HepG2 (cell line): ENCODE results near the gene SLCO3A1. TPM values are rescaled to one million over a fixed set of nuclear protein-coding genes. Genes with fewer than 3 reads are reported as not detected.

Experiments
- ATAC-seq: fragments of 200-7000 bp; cut with Tn5 transposase; 3 replicates; pipeline ENCODE4 v1.9.1; 2020; ENCODE audit warnings: mild to moderate bottlenecking, moderate library complexity
- BruUV-seq: library from RNA; stranded (reverse); fragments of 400-500 nt; replicated peaks from 2 replicates; lab custom pipeline; 2021; lab: Mats Ljungman, UMichigan
- CTCF ChIA-PET: fragments of 300-600 bp; formaldehyde crosslinking; extraction: SDS; loops from one replicate; lab custom pipeline; 2021; ENCODE audit warnings: low total read pairs, inconsistent platforms, low intra/inter-chr PET ratio; lab: Yijun Ruan, JAX
- POLR2A ChIA-PET: fragments of 350-600 bp; sonication (Branson Sonifier 250); formaldehyde crosslinking; loops from one replicate; lab custom pipeline; 2020; ENCODE audit warnings: antibody characterized with exemption, inconsistent platforms; lab: Yijun Ruan, JAX
- DNase-seq: peaks from one replicate; pipeline ENCODE4 v3.0.0-alpha.2; 2015; ENCODE audit warnings: low spot score
- FAIRE-seq: peaks from 3 replicates; lab custom pipeline; 2011; peaks lifted over from hg19 to GRCh38; lab: Jason Lieb, UNC
- H2AFZ ChIP-seq: one replicate; pipeline ENCODE4 v1.6.1; 2011; ENCODE audit warnings: low read length, inconsistent platforms
- H3K27ac ChIP-seq: fragments of 300-600 bp; 3 replicates; pipeline ENCODE4 v1.8.0; 2011; ENCODE audit warnings: mixed run types, mild to moderate bottlenecking, mixed read lengths, low read length, inconsistent platforms; ENCODE audit not compliant: insufficient read depth; ENCODE audit errors: extremely low read length
- H3K27me3 ChIP-seq, 2 experiments: fragments of 200-600 bp in 1 of 2; 2 replicates in 1 of 2; 3 replicates in 1 of 2; pipeline versions ENCODE4 v1.6.0 to v1.8.0; 2011; ENCODE audit warnings: low read length in 2 of 2, mild to moderate bottlenecking in 2 of 2, moderate library complexity in 2 of 2, inconsistent platforms in 1 of 2; ENCODE audit not compliant: insufficient read depth in 2 of 2, control insufficient read depth in 1 of 2
- H3K36me3 ChIP-seq, 2 experiments: fragments of 200-600 bp in 1 of 2; replicated peaks in 1 of 2; 2 replicates in 1 of 2; 3 replicates in 1 of 2; pipeline versions ENCODE4 v1.5.1 to v1.8.0; 2011; ENCODE audit warnings: low read length in 2 of 2, inconsistent platforms in 1 of 2; ENCODE audit not compliant: insufficient read depth in 2 of 2, control insufficient read depth in 1 of 2
- H3K4me1 ChIP-seq: 2 replicates; pipeline ENCODE4 v1.5.1; 2012; ENCODE audit warnings: low read length, inconsistent platforms; ENCODE audit not compliant: insufficient read depth
- H3K4me2 ChIP-seq: 2 replicates; pipeline ENCODE4 v1.6.0; 2011; ENCODE audit warnings: low read depth, low read length, inconsistent platforms
- H3K4me3 ChIP-seq, 3 experiments: fragments of 200-600 bp in 1 of 3; sonication (generic), shearing (Covaris generic) in 1 of 3; replicated peaks in 1 of 3; 2 replicates each; pipeline ENCODE4 v1.5.1; 2011 to 2016; ENCODE audit warnings: low read length in 3 of 3, inconsistent platforms in 2 of 3, low read depth in 2 of 3, mild to moderate bottlenecking in 2 of 3, control low read depth in 1 of 3, mixed read lengths in 1 of 3; ENCODE audit not compliant: insufficient read depth in 1 of 3
- H3K79me2 ChIP-seq: one replicate; pipeline ENCODE4 v1.6.1; 2011; ENCODE audit warnings: low read length, inconsistent platforms; ENCODE audit not compliant: insufficient read depth
- H3K9ac ChIP-seq: 2 replicates; pipeline ENCODE4 v1.6.0; 2011; ENCODE audit warnings: mild to moderate bottlenecking, low read depth, low read length, inconsistent platforms; ENCODE audit not compliant: insufficient read depth
- H3K9me3 ChIP-seq: 2 replicates; pipeline ENCODE4 v1.5.1; 2012; ENCODE audit warnings: mild to moderate bottlenecking, low read length
- H4K20me1 ChIP-seq: 2 replicates; pipeline ENCODE4 v1.6.0; 2011; ENCODE audit warnings: inconsistent platforms, mild to moderate bottlenecking, low read length, moderate library complexity; ENCODE audit not compliant: insufficient read depth
- CHD2 ChIP-seq: IDR thresholded peaks from 2 replicates; pipeline ENCODE4 v1.6.1; 2011; ENCODE audit warnings: low read depth, low read length, improper control_type of control experiment
- KAT7 ChIP-seq: IDR thresholded peaks from 2 replicates; pipeline ENCODE4 v1.6.1; 2018; ENCODE audit warnings: borderline replicate concordance, missing compliant biosample characterization
- MED1 ChIP-seq: sonication (generic); formaldehyde crosslinking; IDR thresholded peaks from 2 replicates; pipeline ENCODE4 v1.4.0; 2020; ENCODE audit warnings: missing genetic modification reagents
- MIXL1 ChIP-seq: IDR thresholded peaks from 2 replicates; pipeline ENCODE4 v1.6.1; 2016
- NR0B2 ChIP-seq: sonication (generic); formaldehyde crosslinking; IDR thresholded peaks from 2 replicates; pipeline ENCODE4 v1.4.0; 2020; ENCODE audit warnings: mild to moderate bottlenecking, missing genetic modification reagents
- SIN3B ChIP-seq: fragments of 150-350 bp; IDR thresholded peaks from 2 replicates; pipeline ENCODE4 v1.6.1; 2014; ENCODE audit warnings: low read length
- SMARCC2 ChIP-seq: fragments of 450-650 bp; IDR thresholded peaks from 2 replicates; pipeline ENCODE4 v1.6.1; 2017; ENCODE audit warnings: antibody characterized with exemption, mild to moderate bottlenecking
- TRAFD1 ChIP-seq: sonication (generic); formaldehyde crosslinking; IDR thresholded peaks from 2 replicates; pipeline ENCODE4 v1.5.1; 2020; ENCODE audit warnings: missing genetic modification reagents, mild to moderate bottlenecking, borderline replicate concordance
- ZNF674 ChIP-seq: sonication (generic); formaldehyde crosslinking; IDR thresholded peaks from 2 replicates; pipeline ENCODE4 v1.5.0; 2020; ENCODE audit warnings: low read depth, mild to moderate bottlenecking, missing genetic modification reagents
- ZNF768 ChIP-seq: sonication (generic); formaldehyde crosslinking; IDR thresholded peaks from 2 replicates; pipeline ENCODE4 v1.4.0; 2020; ENCODE audit warnings: missing genetic modification reagents
- ZUFSP ChIP-seq: sonication (generic); formaldehyde crosslinking; IDR thresholded peaks from 2 replicates; pipeline ENCODE4 v1.9.0; 2021; ENCODE audit warnings: missing genetic modification reagents, mild to moderate bottlenecking, borderline replicate concordance
- WGBS: methylation state at CpG from one replicate; pipeline ENCODE4 v1.1.6; 2017; ENCODE audit warnings: low lambda C conversion rate; 5-methylcytosine and 5-hydroxymethylcytosine counted together
- in situ Hi-C: cut with HindIII; loops from 2 replicates; pipeline ENCODE4 v1.10.0; 2017; ENCODE audit warnings: low pct_unique_long_range_greater_than_20kb; ENCODE audit not compliant: extremely low pct_ligation_motif_present
- intact Hi-C: fragments of 100-400 bp; cut with micrococcal nuclease; formaldehyde crosslinking; loops from one replicate; pipeline ENCODE4 v1.10.0; 2022; ENCODE audit not compliant: unreplicated experiment
- polyA plus RNA-seq, 8 experiments: library from polyadenylated mRNA; depleted of rRNA in 3 of 8; stranded (reverse) in 7 of 8; unstranded in 1 of 8; fragments of >200 nt; fragmentation: Illumina TruSeq in 4 of 8; extraction: Trizol in 4 of 8; gene quantifications; 2 replicates each; pipeline versions ENCODE4 v1.2.1 to v1.2.3, GENCODE V29; 2011 to 2016; ENCODE audit warnings: low read depth in 4 of 8, missing spikeins in 1 of 8, mixed read lengths in 1 of 8; ENCODE audit not compliant: insufficient read depth in 1 of 8
- total RNA-seq, 5 experiments: library from RNA; depleted of rRNA; stranded (reverse); fragments of >200 nt; fragmentation: Illumina TruSeq; extraction: Trizol; gene quantifications; 2 replicates each; pipeline ENCODE4 v1.2.3, GENCODE V29; 2016; ENCODE audit warnings: low read depth in 1 of 5
- TF ChIP-seq, protein P1 (sequence below): sonication (generic); formaldehyde crosslinking; conservative IDR thresholded peaks from 2 replicates; pipeline ENCODE4 v1.8.1; 2023; ENCODE audit warnings: missing genetic modification reagents
- TF ChIP-seq, protein P2 (sequence below): fragments of 450-650 bp; IDR thresholded peaks from 2 replicates; pipeline ENCODE4 v1.6.1; 2017; ENCODE audit warnings: mild to moderate bottlenecking
- TF ChIP-seq, protein P3 (sequence below): sonication (generic); formaldehyde crosslinking; IDR thresholded peaks from 2 replicates; pipeline ENCODE4 v1.4.0; 2020; ENCODE audit warnings: missing genetic modification reagents, borderline replicate concordance

Gene SLCO3A1
- total and polyA plus RNA-seq, 2 of the 13 experiments (the other 11 are each of a cell fraction or from before 2014, with no cell fraction given) = 0.02 TPM; not detected in 1

GRCh38 chr15:91849180-91849579 is 4.3 kb upstream of the SLCO3A1 start:
- H3K4me1 ChIP-seq = no peaks in the 10 kb centered on the region
- intact Hi-C loops (no loop called here), in situ Hi-C loops (no loop called here)
- H3K9ac ChIP-seq = no peak overlapping the region
- H4K20me1 ChIP-seq = no peaks in the 10 kb centered on the region
- no TSS peak for BruUV-seq
- H3K4me3 ChIP-seq = no peak overlapping the region
- peaks cover 0 to 20% of the 10 kb centered on the region in 2 experiments; a peak in 4 of 5 replicates for H3K27me3 ChIP-seq
- WGBS = 0% methylated on average over 3 of the region's 3 CpGs
- FAIRE-seq = no peak
- CTCF ChIA-PET = no interaction called here
- no peaks in the 10 kb centered on the region for H3K79me2 ChIP-seq
- no peak for DNase-seq
- H2AFZ ChIP-seq = no peak overlapping the region
- H3K36me3 ChIP-seq = no peaks in the 10 kb centered on the region
- no peak for ATAC-seq
- H3K27ac ChIP-seq = no peak overlapping the region
- no peaks in the 10 kb centered on the region for H3K9me3 ChIP-seq
- POLR2A ChIA-PET = no interaction called here
- H3K4me2 ChIP-seq = no peak overlapping the region
- no peak for TF ChIP-seq SMARCC2
- TF ChIP-seq ZUFSP = no peak
- no peak for TF ChIP-seq MIXL1 (CRISPR knock-in tag)
- TF ChIP-seq, protein P1, sequence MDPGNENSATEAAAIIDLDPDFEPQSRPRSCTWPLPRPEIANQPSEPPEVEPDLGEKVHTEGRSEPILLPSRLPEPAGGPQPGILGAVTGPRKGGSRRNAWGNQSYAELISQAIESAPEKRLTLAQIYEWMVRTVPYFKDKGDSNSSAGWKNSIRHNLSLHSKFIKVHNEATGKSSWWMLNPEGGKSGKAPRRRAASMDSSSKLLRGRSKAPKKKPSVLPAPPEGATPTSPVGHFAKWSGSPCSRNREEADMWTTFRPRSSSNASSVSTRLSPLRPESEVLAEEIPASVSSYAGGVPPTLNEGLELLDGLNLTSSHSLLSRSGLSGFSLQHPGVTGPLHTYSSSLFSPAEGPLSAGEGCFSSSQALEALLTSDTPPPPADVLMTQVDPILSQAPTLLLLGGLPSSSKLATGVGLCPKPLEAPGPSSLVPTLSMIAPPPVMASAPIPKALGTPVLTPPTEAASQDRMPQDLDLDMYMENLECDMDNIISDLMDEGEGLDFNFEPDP (CRISPR knock-in tag) = no peak
- TF ChIP-seq CHD2 = no peak
- TF ChIP-seq, protein P2, sequence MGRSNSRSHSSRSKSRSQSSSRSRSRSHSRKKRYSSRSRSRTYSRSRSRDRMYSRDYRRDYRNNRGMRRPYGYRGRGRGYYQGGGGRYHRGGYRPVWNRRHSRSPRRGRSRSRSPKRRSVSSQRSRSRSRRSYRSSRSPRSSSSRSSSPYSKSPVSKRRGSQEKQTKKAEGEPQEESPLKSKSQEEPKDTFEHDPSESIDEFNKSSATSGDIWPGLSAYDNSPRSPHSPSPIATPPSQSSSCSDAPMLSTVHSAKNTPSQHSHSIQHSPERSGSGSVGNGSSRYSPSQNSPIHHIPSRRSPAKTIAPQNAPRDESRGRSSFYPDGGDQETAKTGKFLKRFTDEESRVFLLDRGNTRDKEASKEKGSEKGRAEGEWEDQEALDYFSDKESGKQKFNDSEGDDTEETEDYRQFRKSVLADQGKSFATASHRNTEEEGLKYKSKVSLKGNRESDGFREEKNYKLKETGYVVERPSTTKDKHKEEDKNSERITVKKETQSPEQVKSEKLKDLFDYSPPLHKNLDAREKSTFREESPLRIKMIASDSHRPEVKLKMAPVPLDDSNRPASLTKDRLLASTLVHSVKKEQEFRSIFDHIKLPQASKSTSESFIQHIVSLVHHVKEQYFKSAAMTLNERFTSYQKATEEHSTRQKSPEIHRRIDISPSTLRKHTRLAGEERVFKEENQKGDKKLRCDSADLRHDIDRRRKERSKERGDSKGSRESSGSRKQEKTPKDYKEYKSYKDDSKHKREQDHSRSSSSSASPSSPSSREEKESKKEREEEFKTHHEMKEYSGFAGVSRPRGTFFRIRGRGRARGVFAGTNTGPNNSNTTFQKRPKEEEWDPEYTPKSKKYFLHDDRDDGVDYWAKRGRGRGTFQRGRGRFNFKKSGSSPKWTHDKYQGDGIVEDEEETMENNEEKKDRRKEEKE = no peak
- TF ChIP-seq MED1 (CRISPR knock-in tag) = no peak
- no peak for TF ChIP-seq NR0B2 (CRISPR knock-in tag)
- no peak for TF ChIP-seq ZNF768 (CRISPR knock-in tag)
- TF ChIP-seq TRAFD1 = no peak
- TF ChIP-seq ZNF674 (CRISPR knock-in tag) = no peak
- TF ChIP-seq SIN3B = no peak
- TF ChIP-seq, protein P3, sequence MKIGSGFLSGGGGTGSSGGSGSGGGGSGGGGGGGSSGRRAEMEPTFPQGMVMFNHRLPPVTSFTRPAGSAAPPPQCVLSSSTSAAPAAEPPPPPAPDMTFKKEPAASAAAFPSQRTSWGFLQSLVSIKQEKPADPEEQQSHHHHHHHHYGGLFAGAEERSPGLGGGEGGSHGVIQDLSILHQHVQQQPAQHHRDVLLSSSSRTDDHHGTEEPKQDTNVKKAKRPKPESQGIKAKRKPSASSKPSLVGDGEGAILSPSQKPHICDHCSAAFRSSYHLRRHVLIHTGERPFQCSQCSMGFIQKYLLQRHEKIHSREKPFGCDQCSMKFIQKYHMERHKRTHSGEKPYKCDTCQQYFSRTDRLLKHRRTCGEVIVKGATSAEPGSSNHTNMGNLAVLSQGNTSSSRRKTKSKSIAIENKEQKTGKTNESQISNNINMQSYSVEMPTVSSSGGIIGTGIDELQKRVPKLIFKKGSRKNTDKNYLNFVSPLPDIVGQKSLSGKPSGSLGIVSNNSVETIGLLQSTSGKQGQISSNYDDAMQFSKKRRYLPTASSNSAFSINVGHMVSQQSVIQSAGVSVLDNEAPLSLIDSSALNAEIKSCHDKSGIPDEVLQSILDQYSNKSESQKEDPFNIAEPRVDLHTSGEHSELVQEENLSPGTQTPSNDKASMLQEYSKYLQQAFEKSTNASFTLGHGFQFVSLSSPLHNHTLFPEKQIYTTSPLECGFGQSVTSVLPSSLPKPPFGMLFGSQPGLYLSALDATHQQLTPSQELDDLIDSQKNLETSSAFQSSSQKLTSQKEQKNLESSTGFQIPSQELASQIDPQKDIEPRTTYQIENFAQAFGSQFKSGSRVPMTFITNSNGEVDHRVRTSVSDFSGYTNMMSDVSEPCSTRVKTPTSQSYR (CRISPR knock-in tag) = no peak
- no peak for TF ChIP-seq KAT7
